GM18526 (cell line): Measurements from ENCODE around the gene FALEC.

ENCODE experiments used
- POLR2A ChIP-seq: IDR thresholded peaks from 3 replicates; pipeline ENCODE4 v1.6.1; 2011; ENCODE audit not compliant: insufficient read length; ENCODE audit errors: extremely low read depth

Gene FALEC

GRCh38 chr1:150579945-150580642, 64.5 kb downstream of the FALEC start:
- no peak for TF ChIP-seq POLR2A

GRCh38 chr1:150582371-150582770, 66.8 kb downstream of the FALEC start:
- TF ChIP-seq POLR2A: no peak
